HL-60/S4 treated with phorbol 12-myristate 13-acetate at 8.2 ng/mL for 4 days and 3 days (cell line): Measurements from ENCODE around the gene HSD17B7.

Source experiments
- in situ Hi-C: fragments of 300-500 bp; cut with MboI; formaldehyde crosslinking; loops from 2 replicates; pipeline ENCODE4 v1.15.0; 2022; ENCODE audit warnings: low sequenced_read_pairs

Gene HSD17B7

DNA sequence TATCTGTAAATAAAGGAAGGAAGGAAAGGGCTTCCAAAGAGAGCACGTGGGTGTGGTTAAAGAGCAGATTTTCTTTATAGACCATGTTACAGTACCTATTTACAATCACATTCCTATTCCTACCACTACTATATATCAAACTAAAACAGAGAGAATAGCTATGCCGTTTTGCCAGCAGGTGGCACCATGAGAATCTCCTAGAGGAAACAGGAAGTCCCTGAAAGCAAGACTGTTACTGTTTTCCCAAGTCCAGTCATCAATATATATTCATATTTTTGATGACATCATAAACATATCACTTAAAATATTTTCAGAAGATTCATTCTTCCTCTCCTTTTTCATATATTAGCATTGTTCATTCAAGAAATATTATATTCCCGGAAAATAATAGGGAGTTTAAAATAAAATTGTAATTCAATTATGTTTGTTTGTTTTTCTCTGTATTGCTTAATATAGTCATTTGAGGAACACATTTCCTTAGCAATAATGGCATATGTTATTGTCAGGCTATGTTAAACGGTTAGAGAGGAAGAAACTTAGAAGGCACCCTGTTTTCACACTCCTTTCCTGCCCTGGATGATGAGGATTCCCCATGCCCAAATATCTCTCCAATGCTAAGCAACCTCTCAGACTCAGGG is 63.9 kb downstream of the HSD17B7 start:
- in situ Hi-C loops = no loop called here

- in situ Hi-C loops = no loop called here
Measured at GRCh38 chr1:162855461-162856150, 65.1 kb downstream of the HSD17B7 start.

- in situ Hi-C loops = no loop called here
Measured at GRCh38 chr1:162856260-162856659, 65.8 kb downstream of the HSD17B7 start.

DNA sequence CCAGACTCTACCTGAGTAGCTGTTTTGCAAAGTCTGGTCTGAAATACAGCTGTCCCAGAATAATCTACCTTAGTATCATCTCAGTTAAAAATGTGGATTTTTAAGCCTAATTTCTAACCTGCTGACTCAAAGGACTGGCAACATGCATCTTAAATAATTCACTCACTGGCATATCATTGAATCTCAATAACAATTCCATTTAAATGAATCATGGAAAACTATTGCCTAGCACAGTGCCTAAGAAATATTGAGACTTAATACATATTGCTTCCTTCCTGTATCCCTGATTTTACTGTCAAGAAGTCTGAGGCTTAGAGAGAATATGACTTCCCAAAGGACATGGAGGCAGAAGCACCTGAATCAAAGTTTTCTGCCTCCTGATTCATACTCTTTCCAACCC is 67.3 kb downstream of the HSD17B7 start:
- in situ Hi-C loops = no loop called here

DNA sequence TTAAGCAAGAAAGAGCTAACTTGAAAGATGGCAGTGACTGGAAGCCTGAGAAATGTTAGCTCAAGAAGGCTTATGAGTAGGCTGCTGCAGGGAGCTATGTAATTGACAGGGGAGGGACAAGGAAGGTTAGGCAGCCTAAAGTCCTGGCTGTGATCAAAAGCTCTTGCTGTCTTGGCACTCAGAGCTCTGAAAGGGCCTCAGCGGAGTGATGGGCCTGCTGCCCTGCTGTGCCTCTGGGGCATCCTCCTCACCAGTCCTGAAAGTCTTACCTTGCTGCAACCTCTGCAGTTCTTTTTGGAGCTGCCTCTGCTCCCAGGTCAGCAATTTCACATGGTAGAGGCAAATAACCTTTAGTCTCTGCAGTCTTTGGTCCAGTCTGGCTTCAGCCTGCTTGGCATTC is 68.7 kb downstream of the HSD17B7 start:
- in situ Hi-C loops = no loop called here

GRCh38 chr1:162861101-162861500 is 70.6 kb downstream of the HSD17B7 start, which contains the start of gene CCDC190:
TSS of gene CCDC190 (minus strand) at chr1:162861175. CDS start at chr1:162859646, 1,529 bp downstream.
- in situ Hi-C loops = no loop called here

GRCh38 chr1:162861625-162862024 is 71.1 kb downstream of the HSD17B7 start:
- in situ Hi-C loops = no loop called here
